H1 (cell line): ENCODE results near the gene ARL11. TPM values are rescaled to one million over a fixed set of nuclear protein-coding genes. Genes with fewer than 3 reads are reported as not detected.

Source experiments
- CTCF ChIA-PET: fragments of 300-600 bp; sonication (Branson Sonifier 250); formaldehyde crosslinking; loops from one replicate; lab custom pipeline; 2021; ENCODE audit not compliant: partially characterized antibody; lab: Charles Lee
- POLR2A ChIA-PET: fragments of 300-600 bp; sonication (Branson Sonifier 250); formaldehyde crosslinking; loops from one replicate; lab custom pipeline; 2021; ENCODE audit warnings: inconsistent platforms; ENCODE audit not compliant: partially characterized antibody; lab: Charles Lee
- DNase-seq, 2 experiments: peaks; one replicate each; pipeline versions ENCODE4 v3.0.0 to v3.0.0-alpha.2; 2010 to 2022; ENCODE audit warnings: low spot score in 2 of 2, low read depth in 1 of 2, mixed read lengths in 1 of 2
- FAIRE-seq: peaks from 2 replicates; lab custom pipeline; 2011; peaks lifted over from hg19 to GRCh38; lab: Jason Lieb, UNC
- H2AFZ ChIP-seq: 2 replicates; pipeline ENCODE4 v1.8.1; 2012; ENCODE audit warnings: low read length, inconsistent platforms
- H2AK5ac ChIP-seq: 2 replicates; pipeline ENCODE4 v1.6.1; 2013; ENCODE audit warnings: low read depth, low read length
- H2BK120ac ChIP-seq: replicated peaks from 2 replicates; pipeline ENCODE3; 2013; ENCODE audit warnings: low read depth, low read length, inconsistent platforms
- H2BK12ac ChIP-seq: 2 replicates; pipeline ENCODE4 v1.6.1; 2013; ENCODE audit warnings: low read depth, low read length
- H2BK15ac ChIP-seq: 2 replicates; pipeline ENCODE4 v1.6.1; 2013; ENCODE audit warnings: low read length
- H2BK20ac ChIP-seq: 2 replicates; pipeline ENCODE4 v1.6.1; 2013; ENCODE audit warnings: low read length
- H2BK5ac ChIP-seq: 2 replicates; pipeline ENCODE4 v1.6.1; 2013; ENCODE audit warnings: low read depth, low read length
- H3K14ac ChIP-seq: 2 replicates; pipeline ENCODE4 v1.6.1; 2013; ENCODE audit warnings: inconsistent platforms; ENCODE audit not compliant: insufficient read length
- H3K18ac ChIP-seq: 2 replicates; pipeline ENCODE4 v1.6.1; 2013; ENCODE audit warnings: low read length; ENCODE audit errors: extremely low read depth
- H3K23ac ChIP-seq: 2 replicates; pipeline ENCODE4 v1.6.1; 2013; ENCODE audit warnings: inconsistent platforms; ENCODE audit not compliant: insufficient read length
- H3K23me2 ChIP-seq: 2 replicates; pipeline ENCODE4 v1.6.1; 2013; ENCODE audit warnings: low read depth, low read length
- H3K27ac ChIP-seq: 2 replicates; pipeline ENCODE4 v1.6.1; 2011; ENCODE audit warnings: low read depth, low read length, inconsistent platforms
- H3K27me3 ChIP-seq, 4 experiments: replicated peaks in 1 of 4; 1 replicate in 1 of 4; 2 replicates in 3 of 4; pipeline versions ENCODE4 v1.6.1 to v1.8.1; 2011 to 2013; ENCODE audit warnings: low read length in 3 of 4, mild to moderate bottlenecking in 3 of 4, inconsistent platforms in 2 of 4, mixed read lengths in 2 of 4, moderate library complexity in 1 of 4; ENCODE audit not compliant: control insufficient read depth in 3 of 4, insufficient read depth in 3 of 4; ENCODE audit errors: extremely low read depth in 1 of 4
- H3K36me3 ChIP-seq, 4 experiments: 2 replicates each; pipeline versions ENCODE4 v1.6.1 to v1.8.1; 2011 to 2013; ENCODE audit warnings: mild to moderate bottlenecking in 4 of 4, low read length in 3 of 4, moderate library complexity in 2 of 4, control low read depth in 1 of 4, inconsistent platforms in 1 of 4; ENCODE audit not compliant: insufficient read depth in 4 of 4, control insufficient read depth in 2 of 4
- H3K4ac ChIP-seq: replicated peaks from 2 replicates; pipeline ENCODE3; 2013; ENCODE audit warnings: low read length, low read depth, mixed read lengths, inconsistent platforms; ENCODE audit not compliant: insufficient read length
- H3K4me1 ChIP-seq, 4 experiments: replicated peaks in 1 of 4; 1 replicate in 1 of 4; 2 replicates in 3 of 4; pipeline versions ENCODE4 v1.6.1 to v1.8.1; 2011 to 2013; ENCODE audit warnings: low read length in 3 of 4, inconsistent platforms in 2 of 4, mixed read lengths in 1 of 4; ENCODE audit not compliant: insufficient read depth in 4 of 4, control insufficient read depth in 3 of 4
- H3K4me2 ChIP-seq, 2 experiments: 2 replicates each; pipeline versions ENCODE4 v1.6.1 to v1.8.1; 2011 to 2013; ENCODE audit warnings: low read depth in 2 of 2, low read length in 2 of 2, control low read depth in 1 of 2, inconsistent platforms in 1 of 2, mild to moderate bottlenecking in 1 of 2; ENCODE audit not compliant: insufficient read depth in 1 of 2
- H3K4me3 ChIP-seq, 4 experiments: fragments of 200-600, 300-600 bp in 1 of 4; sonication (generic), shearing (Covaris generic), sonication (Bioruptor Twin) in 1 of 4; 2 replicates each; pipeline versions ENCODE4 v1.5.1 to v1.8.1; 2011 to 2016; ENCODE audit warnings: low read length in 4 of 4, low read depth in 3 of 4, control low read depth in 2 of 4, inconsistent platforms in 2 of 4, mild to moderate bottlenecking in 2 of 4, mixed read lengths in 1 of 4, moderate library complexity in 1 of 4; ENCODE audit not compliant: insufficient read depth in 2 of 4; ENCODE audit errors: extremely low read depth in 1 of 4
- H3K56ac ChIP-seq: replicated peaks from 2 replicates; pipeline ENCODE3; 2013; ENCODE audit warnings: low read depth, mild to moderate bottlenecking, mixed read lengths, low read length, inconsistent platforms; ENCODE audit not compliant: insufficient read length
- H3K79me1 ChIP-seq: 2 replicates; pipeline ENCODE4 v1.6.1; 2013; ENCODE audit warnings: low read depth, low read length, control low read depth
- H3K79me2 ChIP-seq, 2 experiments: 2 replicates each; pipeline versions ENCODE4 v1.6.1 to v1.8.1; 2012 to 2013; ENCODE audit warnings: low read length in 2 of 2, mild to moderate bottlenecking in 2 of 2, inconsistent platforms in 1 of 2; ENCODE audit not compliant: insufficient read depth in 2 of 2, control insufficient read depth in 1 of 2
- H3K9ac ChIP-seq, 4 experiments: replicated peaks in 1 of 4; 1 replicate in 1 of 4; 2 replicates in 3 of 4; pipeline versions ENCODE4 v1.6.1 to v1.8.1; 2011 to 2013; ENCODE audit warnings: low read depth in 3 of 4, low read length in 3 of 4, control low read depth in 2 of 4, mild to moderate bottlenecking in 2 of 4, moderate library complexity in 2 of 4, inconsistent platforms in 1 of 4; ENCODE audit errors: extremely low read depth in 1 of 4
- H3K9me3 ChIP-seq, 2 experiments: 2 replicates each; pipeline versions ENCODE4 v1.6.1 to v1.8.1; 2012 to 2013; ENCODE audit warnings: mild to moderate bottlenecking in 2 of 2, moderate library complexity in 2 of 2, control low read depth in 1 of 2, inconsistent platforms in 1 of 2, low read depth in 1 of 2, low read length in 1 of 2, mixed read lengths in 1 of 2; ENCODE audit not compliant: insufficient read depth in 2 of 2
- H4K20me1 ChIP-seq, 2 experiments: replicated peaks in 1 of 2; 2 replicates each; pipeline versions ENCODE3 to v1.8.1; 2011 to 2013; ENCODE audit warnings: inconsistent platforms in 2 of 2, low read length in 2 of 2, mild to moderate bottlenecking in 1 of 2; ENCODE audit not compliant: insufficient read depth in 2 of 2, control insufficient read depth in 1 of 2
- H4K5ac ChIP-seq: 2 replicates; pipeline ENCODE4 v1.6.1; 2013; ENCODE audit warnings: low read length, low read depth, mixed read lengths, inconsistent platforms; ENCODE audit not compliant: insufficient read length
- H4K8ac ChIP-seq: 2 replicates; pipeline ENCODE4 v1.8.0; 2013; ENCODE audit warnings: mild to moderate bottlenecking, moderate library complexity, low read length, inconsistent platforms; ENCODE audit not compliant: insufficient read depth; ENCODE audit errors: extremely low read depth
- H4K91ac ChIP-seq: replicated peaks from 2 replicates; pipeline ENCODE3; 2013; ENCODE audit warnings: low read length, mixed read lengths, inconsistent platforms; ENCODE audit not compliant: insufficient read length
- BRCA1 ChIP-seq: IDR thresholded peaks from 2 replicates; pipeline ENCODE4 v1.6.1; 2012; ENCODE audit warnings: low read depth, low read length, improper control_type of control experiment
- CHD1 ChIP-seq: IDR thresholded peaks from 2 replicates; pipeline ENCODE4 v1.6.1; 2012; ENCODE audit warnings: low read depth, low read length, improper control_type of control experiment
- PHF8 ChIP-seq: fragments of 200-600 bp; sonication (generic); conservative IDR thresholded peaks from 2 replicates; pipeline ENCODE4 v1.7.1; 2012; ENCODE audit warnings: low read depth, mild to moderate bottlenecking, inconsistent platforms, low read length, moderate library complexity
- POU5F1 ChIP-seq: IDR thresholded peaks from 2 replicates; pipeline ENCODE4 v1.6.1; 2011; ENCODE audit warnings: low read depth, mild to moderate bottlenecking, low read length, moderate library complexity
- RAD21 ChIP-seq, 2 experiments: IDR thresholded peaks in 1 of 2; conservative IDR thresholded peaks in 1 of 2; 2 replicates each; pipeline ENCODE4 v1.6.1; 2011; ENCODE audit warnings: low read depth in 2 of 2, low read length in 2 of 2, improper control_type of control experiment in 1 of 2, inconsistent platforms in 1 of 2, mild to moderate bottlenecking in 1 of 2, moderate library complexity in 1 of 2
- RFX5 ChIP-seq: IDR thresholded peaks from 2 replicates; pipeline ENCODE4 v1.6.1; 2011; ENCODE audit warnings: low read depth, low read length, improper control_type of control experiment, borderline replicate concordance
- SIRT6 ChIP-seq: IDR thresholded peaks from one replicate; pipeline ENCODE4 v1.7.1; 2012; ENCODE audit warnings: low read length, inconsistent platforms
- TEAD4 ChIP-seq: IDR thresholded peaks from 2 replicates; pipeline ENCODE4 v1.6.1; 2012; ENCODE audit warnings: low read depth, low read length, inconsistent platforms, mixed read lengths
- WGBS, 2 experiments: shearing (Covaris generic) in 1 of 2; methylation state at CpG; one replicate each; pipeline versions ENCODE4 v1.1.6 to v1.1.7; 2013 to 2015; ENCODE audit warnings: low lambda C conversion rate in 2 of 2, mixed read lengths in 2 of 2, inconsistent platforms in 1 of 2, low coverage in 1 of 2, missing lambda C conversion rate in 1 of 2; ENCODE audit not compliant: insufficient replicate concordance in 2 of 2, insufficient coverage in 1 of 2, insufficient read length in 1 of 2; ENCODE audit errors: extremely low coverage in 1 of 2, missing lambda C conversion rate in 1 of 2; 5-methylcytosine and 5-hydroxymethylcytosine counted together
- polyA plus RNA-seq, 7 experiments: library from polyadenylated mRNA; depleted of rRNA in 3 of 7; stranded (reverse) in 5 of 7; unstranded in 2 of 7; fragments of >200 nt in 5 of 7; fragments of 200-250 nt in 2 of 7; gene quantifications; 1 replicate in 5 of 7; 2 replicates in 1 of 7; 4 replicates in 1 of 7; pipeline versions ENCODE4 v1.2.1 to v1.2.3, GENCODE V29; 2011 to 2013; ENCODE audit warnings: missing spikeins in 2 of 7, mixed read lengths in 2 of 7
- total RNA-seq: library from RNA; stranded (reverse); fragmentation: NEBNext Ultra II Directional; extraction: Animal tissue kit (Norgen Biotek cat#: 25700); gene quantifications from 2 replicates; pipeline ENCODE4 v1.2.1, GENCODE V29; 2021
- TF ChIP-seq, protein P1 (sequence below), 3 experiments: IDR thresholded peaks; 1 replicate in 2 of 3; 2 replicates in 1 of 3; pipeline versions ENCODE4 v1.5.1 to v1.6.1; 2011; ENCODE audit warnings: low read length in 3 of 3, mild to moderate bottlenecking in 3 of 3, inconsistent platforms in 2 of 3, low read depth in 1 of 3, moderate library complexity in 1 of 3; ENCODE audit not compliant: insufficient read depth in 1 of 3; ENCODE audit errors: control extremely low read depth in 1 of 3
- TF ChIP-seq, protein P2 (sequence below): IDR thresholded peaks from 2 replicates; pipeline ENCODE4 v1.6.1; 2011; ENCODE audit warnings: low read length, improper control_type of control experiment

ARL11 gene
- total and polyA plus RNA-seq, 2 of the 8 experiments (the other 6 are each of a cell fraction or from before 2014, with no cell fraction given): 0.45 to 0.52 TPM

DNA sequence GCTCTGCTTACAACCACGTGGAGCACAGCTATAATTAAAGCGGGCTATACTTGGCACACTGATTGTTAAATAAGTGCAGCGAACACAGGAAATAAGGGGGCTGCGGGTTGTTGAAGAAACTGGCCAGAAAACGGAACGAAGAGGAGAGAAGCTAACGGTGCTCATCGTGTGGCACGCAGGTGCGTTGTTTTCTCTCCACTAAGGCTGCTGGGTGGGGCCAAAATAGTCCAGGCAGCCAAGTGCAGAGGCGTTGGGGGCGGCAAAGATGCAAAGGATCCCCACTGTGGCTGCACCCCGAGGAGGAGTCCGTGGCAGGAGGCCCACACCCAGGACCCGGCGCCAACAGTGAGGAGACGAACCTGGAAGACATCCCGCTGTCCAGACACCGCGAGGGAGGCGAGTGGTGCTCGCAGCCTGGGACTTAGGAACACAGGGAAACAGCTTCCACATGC is 8.1 kb upstream of the ARL11 start:
- H3K4ac ChIP-seq: no peak overlapping the region
- ChIA-PET CTCF (no interaction called here), POLR2A (no interaction called here)
- H3K27me3 ChIP-seq: no peaks in the 10 kb centered on the region
- no peak overlapping the region for H3K23ac ChIP-seq
- FAIRE-seq (no peak), DNase-seq (no peak)
- H2AFZ ChIP-seq: no peak overlapping the region
- no peaks in the 10 kb centered on the region for H3K79me2 ChIP-seq
- H2BK15ac ChIP-seq: no peak overlapping the region
- peaks cover 0 to 3% (median 0%) of the 10 kb centered on the region in 4 experiments; a peak in 1 of 7 replicates for H3K4me1 ChIP-seq
- 87% methylated on average over 22 of the region's 22 CpGs; no CpG with 5 or more reads in 1 of the 2 experiments for WGBS, 2 experiments
- H3K14ac ChIP-seq: no peak overlapping the region
- H3K23me2 ChIP-seq: no peaks in the 10 kb centered on the region
- no peak overlapping the region for H4K5ac ChIP-seq
- no peak overlapping the region for H2BK20ac ChIP-seq
- no peaks in the 10 kb centered on the region for H3K36me3 ChIP-seq
- no peak overlapping the region for H2BK120ac ChIP-seq
- no peak overlapping the region for H3K27ac ChIP-seq
- H3K18ac ChIP-seq: no peak overlapping the region
- H3K4me3 ChIP-seq: no peak overlapping the region
- H4K8ac ChIP-seq: no peak overlapping the region
- H2AK5ac ChIP-seq: no peak overlapping the region
- no peak overlapping the region for H2BK12ac ChIP-seq
- no peak overlapping the region for H3K4me2 ChIP-seq
- no peak overlapping the region for H3K56ac ChIP-seq
- H3K9ac ChIP-seq: no peak overlapping the region
- H3K79me1 ChIP-seq: no peaks in the 10 kb centered on the region
- no peak overlapping the region for H2BK5ac ChIP-seq
- H4K20me1 ChIP-seq: no peaks in the 10 kb centered on the region
- no peaks in the 10 kb centered on the region for H3K9me3 ChIP-seq
- H4K91ac ChIP-seq: no peak overlapping the region
- no peak for TF ChIP-seq POU5F1
- TF ChIP-seq RAD21 (IDR thresholded peaks at IDR 0.05 in 1 of 2, conservative IDR thresholded peaks at IDR 0.05 in 1 of 2; ENCODE audit: low read depth in 2 of 2, low read length in 2 of 2): no peak
- no peak for TF ChIP-seq TEAD4
- TF ChIP-seq, protein P1, sequence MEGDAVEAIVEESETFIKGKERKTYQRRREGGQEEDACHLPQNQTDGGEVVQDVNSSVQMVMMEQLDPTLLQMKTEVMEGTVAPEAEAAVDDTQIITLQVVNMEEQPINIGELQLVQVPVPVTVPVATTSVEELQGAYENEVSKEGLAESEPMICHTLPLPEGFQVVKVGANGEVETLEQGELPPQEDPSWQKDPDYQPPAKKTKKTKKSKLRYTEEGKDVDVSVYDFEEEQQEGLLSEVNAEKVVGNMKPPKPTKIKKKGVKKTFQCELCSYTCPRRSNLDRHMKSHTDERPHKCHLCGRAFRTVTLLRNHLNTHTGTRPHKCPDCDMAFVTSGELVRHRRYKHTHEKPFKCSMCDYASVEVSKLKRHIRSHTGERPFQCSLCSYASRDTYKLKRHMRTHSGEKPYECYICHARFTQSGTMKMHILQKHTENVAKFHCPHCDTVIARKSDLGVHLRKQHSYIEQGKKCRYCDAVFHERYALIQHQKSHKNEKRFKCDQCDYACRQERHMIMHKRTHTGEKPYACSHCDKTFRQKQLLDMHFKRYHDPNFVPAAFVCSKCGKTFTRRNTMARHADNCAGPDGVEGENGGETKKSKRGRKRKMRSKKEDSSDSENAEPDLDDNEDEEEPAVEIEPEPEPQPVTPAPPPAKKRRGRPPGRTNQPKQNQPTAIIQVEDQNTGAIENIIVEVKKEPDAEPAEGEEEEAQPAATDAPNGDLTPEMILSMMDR (IDR thresholded peaks at IDR 0.05; ENCODE audit: control extremely low read depth in 1 of 3, insufficient read depth in 1 of 3, low read depth in 1 of 3, low read length in 3 of 3): no peak
- TF ChIP-seq RFX5: no peak
- TF ChIP-seq, protein P2, sequence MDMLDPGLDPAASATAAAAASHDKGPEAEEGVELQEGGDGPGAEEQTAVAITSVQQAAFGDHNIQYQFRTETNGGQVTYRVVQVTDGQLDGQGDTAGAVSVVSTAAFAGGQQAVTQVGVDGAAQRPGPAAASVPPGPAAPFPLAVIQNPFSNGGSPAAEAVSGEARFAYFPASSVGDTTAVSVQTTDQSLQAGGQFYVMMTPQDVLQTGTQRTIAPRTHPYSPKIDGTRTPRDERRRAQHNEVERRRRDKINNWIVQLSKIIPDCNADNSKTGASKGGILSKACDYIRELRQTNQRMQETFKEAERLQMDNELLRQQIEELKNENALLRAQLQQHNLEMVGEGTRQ: no peak
- no peak for TF ChIP-seq PHF8
- TF ChIP-seq BRCA1: no peak
- TF ChIP-seq SIRT6: no peak
- TF ChIP-seq CHD1: no peak
